Measurements from ENCODE around the gene EFNA1. TPM values are rescaled to one million over a fixed set of nuclear protein-coding genes. Genes with fewer than 3 reads are reported as not detected.
A peak's percentile ranks its signal among the peaks of the same experiment; 100 is the strongest.

The EFNA1 gene
- total and polyA plus RNA-seq, 2 of the 13 experiments (the other 11 are each of a cell fraction or from before 2014, with no cell fraction given), result 81.8 to 874 TPM

GRCh38 chr1:155172732-155173477, 45.2 kb downstream of the EFNA1 start, which contains the start of gene KRTCAP2 (continued):
- TF ChIP-seq PRDM15 (CRISPR knock-in tag; IDR thresholded peaks at IDR 0.05) (peak; percentile 60; the same call in 1 of the 2 replicates), ZNF619 (CRISPR knock-in tag; IDR thresholded peaks at IDR 0.05) (no peak), ZNF232 (CRISPR knock-in tag; IDR thresholded peaks at IDR 0.05; ENCODE audit: borderline replicate concordance) (0 out of 2 replicates have a peak, but pooled peaks have one; percentile 37), ZNF83 (CRISPR knock-in tag; IDR thresholded peaks at IDR 0.05; ENCODE audit: borderline replicate concordance) (0 out of 2 replicates have a peak, but pooled peaks have one; percentile 9), NFYC (CRISPR knock-in tag; IDR thresholded peaks at IDR 0.05) (peak; percentile 58), HBP1 (CRISPR knock-in tag; IDR thresholded peaks at IDR 0.05; ENCODE audit: low read depth) (no peak), MYPOP (CRISPR knock-in tag; IDR thresholded peaks at IDR 0.05) (0 out of 2 replicates have a peak, but pooled peaks have one; percentile 20), ARNT2 (CRISPR knock-in tag; IDR thresholded peaks at IDR 0.05; ENCODE audit: low read depth) (no peak; the same call in 1 of the 2 replicates), JUNB (CRISPR knock-in tag; IDR thresholded peaks at IDR 0.05; ENCODE audit: borderline replicate concordance) (no peak), RFX5 (IDR thresholded peaks at IDR 0.05; ENCODE audit: low read depth, low read length) (no peak), ZBTB38 (CRISPR knock-in tag; IDR thresholded peaks at IDR 0.05) (peak; percentile 45; the same call in 1 of the 2 replicates), SMAD9 (CRISPR knock-in tag; IDR thresholded peaks at IDR 0.05) (no peak), ZNF816 (CRISPR knock-in tag; IDR thresholded peaks at IDR 0.05; ENCODE audit: borderline replicate concordance) (no peak), NR2F2 (IDR thresholded peaks at IDR 0.05; ENCODE audit: borderline replicate concordance, low read depth) (no peak; the same call in 1 of the 2 replicates), ZBED4 (CRISPR knock-in tag; IDR thresholded peaks at IDR 0.05; ENCODE audit: borderline replicate concordance) (peak; percentile 70), ZNF441 (CRISPR knock-in tag; IDR thresholded peaks at IDR 0.05; ENCODE audit: borderline replicate concordance) (peak; percentile 80)

Measured in HepG2 (cell line).